Gastroesophageal sphincter (tissue), 4 donors: Measurements from ENCODE around the gene TMEM271. TPM values are rescaled to one million over a fixed set of nuclear protein-coding genes. Genes with fewer than 3 reads are reported as not detected.
"Not testable (repeated sequence)": the region's sequence is repeated elsewhere in the genome, so short reads cannot be mapped to it uniquely, and the experiment has no call there.

Source experiments
- ATAC-seq: fragments of 150-250 bp; one replicate; pipeline ENCODE4 v1.9.1; 2016; ENCODE audit warnings: mild to moderate bottlenecking, moderate library complexity
- H3K27ac ChIP-seq, 4 donors: fragments of 200-600 bp; sonication (generic) in 3 of 4; 1 replicate in 3 of 4; 2 replicates in 1 of 4; pipeline ENCODE4 v1.5.1; 2016 to 2019
- H3K27me3 ChIP-seq: fragments of 200-600 bp; sonication (generic); one replicate; pipeline ENCODE4 v1.5.1; 2019
- H3K36me3 ChIP-seq, 2 donors: fragments of 200-600 bp; sonication (generic); one replicate each; pipeline ENCODE4 v1.5.1; 2019; ENCODE audit warnings: control low read depth in 1 of 2
- H3K4me1 ChIP-seq, 3 donors: fragments of 200-600 bp; sonication (generic); 1 replicate in 2 of 3; 2 replicates in 1 of 3; pipeline ENCODE4 v1.5.1; 2016 to 2019; ENCODE audit warnings: control low read depth in 2 of 3
- H3K4me3 ChIP-seq, 2 donors: fragments of 200-600 bp; sonication (generic); one replicate each; pipeline ENCODE4 v1.5.1; 2019; ENCODE audit warnings: mild to moderate bottlenecking in 1 of 2, moderate library complexity in 1 of 2
- H3K9me3 ChIP-seq, 3 donors: fragments of 200-600 bp; sonication (generic); one replicate each; pipeline ENCODE4 v1.5.1; 2017 to 2019; ENCODE audit warnings: control low read depth in 2 of 3
- CTCF ChIP-seq, 4 experiments: fragments of 200-600 bp in 2 of 4; fragments of 450-650 bp in 2 of 4; sonication (generic) in 1 of 4; IDR thresholded peaks; one replicate each; pipeline ENCODE4 v1.5.1; 2017 to 2019; ENCODE audit warnings: antibody characterized with exemption in 4 of 4, mild to moderate bottlenecking in 2 of 4, moderate library complexity in 2 of 4
- EP300 ChIP-seq: sonication (generic); formaldehyde crosslinking; IDR thresholded peaks from one replicate; pipeline ENCODE4 v1.6.1; 2017; ENCODE audit warnings: antibody characterized with exemption, mild to moderate bottlenecking
- POLR2A ChIP-seq, 2 donors: fragments of 450-650 bp; IDR thresholded peaks; one replicate each; pipeline ENCODE4 v1.6.1; 2017; ENCODE audit warnings: antibody characterized with exemption in 2 of 2, mild to moderate bottlenecking in 2 of 2, moderate library complexity in 1 of 2
- POLR2AphosphoS5 ChIP-seq: sonication (generic); formaldehyde crosslinking; IDR thresholded peaks from one replicate; pipeline ENCODE4 v1.6.1; 2017; ENCODE audit warnings: antibody characterized with exemption
- WGBS, 2 donors: methylation state at CpG; one replicate each; pipeline ENCODE4 v1.1.5; 2018; ENCODE audit warnings: low coverage in 1 of 2; 5-methylcytosine and 5-hydroxymethylcytosine counted together
- total RNA-seq, 4 donors: library from RNA; depleted of rRNA; stranded (reverse); fragments of >200 nt; gene quantifications; one replicate each; pipeline ENCODE4 v1.1.0, GENCODE V29; 2016

TMEM271 gene
- total RNA-seq, 4 donors from 2014 or later: 0.35 TPM; not detected in 3

GRCh38 chr4:592825-593520 lies 16.9 kb upstream of the TMEM271 start:
- Histone ChIP-seq H3K4me3 (no peak overlapping the region), H3K4me1 (no peaks in the 10 kb centered on the region), H3K9me3 (peaks cover 0 to 14% (median 0%) of the 10 kb centered on the region in 3 donors), H3K27ac (no peak overlapping the region), H3K36me3 (no peaks in the 10 kb centered on the region), H3K27me3 (peaks cover 43% of the 10 kb centered on the region)
- TF ChIP-seq POLR2AphosphoS5 (no peak), CTCF (IDR thresholded peaks at IDR 0.05) (no peak), POLR2A (IDR thresholded peaks at IDR 0.05) (no peak), EP300 (no peak)
- 67 to 71% methylated on average over 3 to 5 of the region's 5 CpGs for WGBS, 2 donors
- no peak for ATAC-seq

GRCh38 chr4:592178-592577 lies 16.1 kb upstream of the TMEM271 start:
- Histone ChIP-seq H3K27me3 (peaks cover 43% of the 10 kb centered on the region), H3K9me3 (peaks cover 0 to 14% (median 0%) of the 10 kb centered on the region in 3 donors)
- H3K4me1 ChIP-seq, H3K27ac ChIP-seq, ATAC-seq, H3K36me3 ChIP-seq, H3K4me3 ChIP-seq: not testable (repeated sequence)
- WGBS, 2 donors: 66 to 95% methylated on average over 4 to 11 of the region's 13 CpGs

- Histone ChIP-seq H3K4me1 (no peaks in the 10 kb centered on the region), H3K4me3 (no peak overlapping the region), H3K9me3 (peaks cover 0 to 14% (median 0%) of the 10 kb centered on the region in 3 donors), H3K36me3 (no peaks in the 10 kb centered on the region), H3K27ac (no peak overlapping the region), H3K27me3 (peaks cover 53% of the 10 kb centered on the region)
- ATAC-seq: no peak
- WGBS, 2 donors: 80 to 96% methylated on average over 6 to 9 of the region's 12 CpGs
- no peak for TF ChIP-seq POLR2AphosphoS5
- no peak for TF ChIP-seq POLR2A (IDR thresholded peaks at IDR 0.05)
- TF ChIP-seq CTCF (IDR thresholded peaks at IDR 0.05): no peak
- TF ChIP-seq EP300: no peak
These were observed 14.3 kb upstream of the TMEM271 start for GRCh38 chr4:590313-590841.

- ATAC-seq: no peak
- 78 to 80% methylated on average over 13 to 14 of the region's 16 CpGs for WGBS, 2 donors
- peaks cover 0 to 22% (median 0%) of the 10 kb centered on the region in 3 donors for H3K9me3 ChIP-seq
These were observed 13.3 kb upstream of the TMEM271 start for GRCh38 chr4:589219-589963.

More at GRCh38 chr4:589219-589963, 13.3 kb upstream of the TMEM271 start:
- TF ChIP-seq EP300: no peak
- TF ChIP-seq POLR2AphosphoS5: no peak
- no peak for TF ChIP-seq CTCF (IDR thresholded peaks at IDR 0.05)
- no peak for TF ChIP-seq POLR2A (IDR thresholded peaks at IDR 0.05)
- Histone ChIP-seq H3K27me3 (peaks cover 48% of the 10 kb centered on the region), H3K4me3 (no peak overlapping the region), H3K4me1 (no peaks in the 10 kb centered on the region), H3K27ac (no peak overlapping the region), H3K36me3 (no peaks in the 10 kb centered on the region)
